NOMO-1 (cell line): ENCODE results near the gene GPX5.
"Not testable (repeated sequence)": the region's sequence is repeated elsewhere in the genome, so short reads cannot be mapped to it uniquely, and the experiment has no call there.

ENCODE experiments used
- DNase-seq, 2 experiments: peaks; one replicate each; lab custom pipeline; 2025; ENCODE audit not compliant: unreplicated experiment in 2 of 2; lab: John Stamatoyannopoulos, UW

GPX5 gene

DNA sequence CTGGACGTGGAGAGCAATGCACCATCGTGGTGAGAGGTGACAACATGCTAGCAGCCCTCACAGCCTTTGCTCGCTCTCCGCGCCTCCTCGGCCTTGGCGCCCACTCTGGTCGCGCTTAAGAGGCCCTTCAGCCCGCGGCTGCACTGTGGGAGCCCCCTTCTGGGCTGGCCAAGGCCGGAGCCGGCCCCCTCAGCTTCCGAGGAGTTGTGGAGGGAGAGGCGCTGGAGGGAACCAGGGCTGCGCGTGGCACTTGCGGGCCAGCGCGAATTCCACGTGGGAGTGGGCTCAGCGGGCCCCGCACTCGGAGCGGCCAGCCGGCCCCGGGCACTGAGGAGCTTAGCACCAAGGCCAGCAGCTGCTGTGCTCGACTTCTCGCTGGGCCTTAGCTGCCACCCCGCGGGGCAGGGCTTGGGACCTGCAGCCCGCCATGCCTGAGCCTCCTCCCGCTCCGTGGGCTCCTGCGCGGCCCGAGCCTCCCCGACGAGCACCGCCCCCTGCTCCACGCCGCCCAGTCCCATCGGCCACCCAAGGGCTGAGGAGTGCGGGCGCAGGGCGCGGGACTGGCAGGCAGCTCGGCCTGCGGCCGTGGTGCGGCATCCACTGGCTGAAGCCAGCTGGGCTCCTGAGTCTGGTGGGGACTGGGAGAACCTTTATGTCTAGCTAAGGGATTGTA, 13.9 kb upstream of the GPX5 start:
- DNase-seq: no peak

DNA sequence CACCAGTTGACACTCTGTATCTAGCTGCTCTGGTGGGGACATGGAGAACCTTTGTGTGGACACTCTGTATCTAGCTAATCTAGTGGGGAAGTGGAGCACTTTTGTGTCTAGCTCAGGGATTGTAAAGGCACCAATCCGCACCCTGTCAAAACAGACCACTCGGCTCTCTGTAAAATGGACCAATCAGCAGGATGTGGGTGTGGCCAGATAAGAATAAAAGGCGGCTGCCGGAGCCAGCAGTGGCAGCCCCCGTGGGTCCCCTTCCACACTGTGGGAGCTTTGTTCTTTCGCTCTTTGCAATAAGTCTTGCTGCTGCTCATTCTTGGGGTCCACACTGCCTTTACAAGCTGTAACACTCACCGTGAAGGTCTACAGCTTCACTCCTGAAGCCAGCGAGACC, 13.3 kb upstream of the GPX5 start:
- not testable (repeated sequence) for DNase-seq

DNA sequence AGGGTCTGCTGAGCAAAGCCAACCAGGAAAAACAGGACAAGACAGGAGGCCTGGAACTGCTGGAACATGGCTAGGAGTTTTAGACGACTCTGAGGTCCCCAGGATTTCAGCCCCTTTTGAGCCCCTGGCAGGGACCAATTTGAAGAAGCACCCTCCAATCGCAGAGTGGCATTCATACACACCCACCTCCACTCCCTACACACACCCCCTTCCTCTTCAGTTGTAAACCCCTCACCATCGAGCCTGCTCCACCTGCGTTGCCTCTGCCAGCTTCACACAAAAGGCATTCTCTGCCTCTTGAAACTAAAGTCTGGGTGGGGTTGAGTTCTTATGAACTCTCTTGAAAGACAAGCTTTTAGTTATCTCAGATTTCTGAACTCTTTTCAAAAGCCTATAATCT, 10.0 kb upstream of the GPX5 start, which contains the start of gene GPX6:
Gene GPX6 (minus strand): TSS at position 118 of the 400 bp plus-strand sequence. CDS start 50 bp downstream, at position 68.
- DNase-seq: no peak

DNA sequence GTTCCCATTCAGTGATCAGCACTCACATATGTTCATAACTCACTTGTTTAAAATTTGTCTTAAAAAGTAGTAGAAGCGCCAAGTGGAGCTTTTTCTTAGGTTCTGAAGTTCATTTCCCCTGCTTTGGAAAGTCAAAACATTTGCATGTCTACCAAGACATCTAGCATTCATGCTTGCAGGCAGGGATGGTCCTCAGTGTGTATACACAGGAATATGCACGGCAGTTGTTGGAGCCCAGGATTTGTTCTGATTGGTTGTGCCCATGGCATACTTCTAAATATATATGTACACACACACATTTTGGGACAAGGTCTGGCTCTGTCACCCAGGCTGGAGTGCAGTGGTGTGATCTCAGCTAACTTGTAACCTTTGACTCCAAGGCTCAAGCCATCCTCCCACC, 7.7 kb upstream of the GPX5 start:
- no peak for DNase-seq

DNA sequence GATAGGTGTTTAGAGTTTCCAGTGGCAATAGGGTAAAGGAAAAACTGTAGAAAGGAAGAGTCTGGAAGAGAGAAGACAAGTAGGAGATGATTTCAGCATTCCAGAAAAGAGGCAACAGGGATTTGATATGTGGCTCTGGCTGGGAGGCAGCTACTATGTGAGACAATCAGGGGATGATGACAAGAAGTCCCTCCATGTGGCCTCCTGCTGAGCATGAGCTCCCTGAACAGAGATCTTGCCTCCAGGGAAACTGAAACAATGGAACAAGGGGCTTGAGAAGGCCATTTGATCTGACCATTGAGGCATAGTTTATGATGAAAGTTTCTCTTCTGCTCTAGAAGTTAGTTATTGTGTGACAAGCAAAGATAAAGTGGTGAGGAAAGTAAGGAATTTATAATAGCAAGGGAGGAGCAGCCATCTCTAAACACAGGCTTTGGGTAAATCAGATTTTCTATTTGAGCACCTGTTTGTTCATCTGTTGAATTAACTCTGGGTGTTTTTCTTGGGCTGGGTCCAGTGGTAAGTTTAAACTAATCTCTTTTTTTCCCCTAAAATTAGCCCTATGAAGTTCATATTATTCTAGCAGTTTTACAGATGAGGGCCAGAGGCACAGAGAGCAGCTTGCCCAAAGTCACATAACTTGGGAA, 3.0 kb upstream of the GPX5 start:
- DNase-seq: no peak

DNA sequence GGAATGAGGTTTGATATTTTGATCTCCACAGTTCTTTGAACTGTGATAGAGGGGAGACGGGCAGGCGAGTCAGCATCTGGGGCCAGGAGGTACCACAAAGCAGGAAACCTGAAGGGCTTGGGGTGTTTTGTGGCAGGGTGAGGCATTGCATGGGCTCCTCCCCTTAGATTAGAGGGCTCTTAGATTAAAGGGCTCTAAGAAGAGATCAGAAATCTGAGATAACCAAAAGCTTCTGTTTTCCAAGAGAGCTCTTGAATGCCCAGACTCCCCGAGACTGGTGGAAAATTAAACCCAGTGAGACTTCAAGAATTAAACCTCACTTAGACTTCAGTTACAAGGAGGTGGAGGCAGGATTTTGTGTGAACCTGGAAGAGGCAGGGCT, 2.4 kb upstream of the GPX5 start:
- DNase-seq: no peak

DNA sequence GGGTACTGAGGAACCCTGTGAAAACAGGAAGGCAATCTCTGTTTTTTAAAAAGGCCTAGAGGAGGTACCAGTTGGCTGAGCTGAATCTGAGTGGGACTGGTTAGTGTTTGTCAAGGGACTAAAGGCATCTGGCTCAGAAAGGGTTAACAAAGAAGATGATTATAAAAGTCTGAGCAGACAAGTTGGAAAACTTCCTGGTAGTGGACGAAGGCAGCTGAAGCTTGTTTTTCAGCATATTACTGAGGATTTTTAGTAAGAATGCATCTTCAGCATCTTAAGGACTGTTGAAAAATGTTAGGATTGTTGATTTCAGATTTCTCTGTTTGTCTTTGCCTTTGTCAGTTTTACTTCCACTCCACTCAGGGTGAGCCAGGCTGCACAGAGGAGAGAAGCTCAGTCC, 5.1 kb downstream of the GPX5 start:
- DNase-seq: no peak

DNA sequence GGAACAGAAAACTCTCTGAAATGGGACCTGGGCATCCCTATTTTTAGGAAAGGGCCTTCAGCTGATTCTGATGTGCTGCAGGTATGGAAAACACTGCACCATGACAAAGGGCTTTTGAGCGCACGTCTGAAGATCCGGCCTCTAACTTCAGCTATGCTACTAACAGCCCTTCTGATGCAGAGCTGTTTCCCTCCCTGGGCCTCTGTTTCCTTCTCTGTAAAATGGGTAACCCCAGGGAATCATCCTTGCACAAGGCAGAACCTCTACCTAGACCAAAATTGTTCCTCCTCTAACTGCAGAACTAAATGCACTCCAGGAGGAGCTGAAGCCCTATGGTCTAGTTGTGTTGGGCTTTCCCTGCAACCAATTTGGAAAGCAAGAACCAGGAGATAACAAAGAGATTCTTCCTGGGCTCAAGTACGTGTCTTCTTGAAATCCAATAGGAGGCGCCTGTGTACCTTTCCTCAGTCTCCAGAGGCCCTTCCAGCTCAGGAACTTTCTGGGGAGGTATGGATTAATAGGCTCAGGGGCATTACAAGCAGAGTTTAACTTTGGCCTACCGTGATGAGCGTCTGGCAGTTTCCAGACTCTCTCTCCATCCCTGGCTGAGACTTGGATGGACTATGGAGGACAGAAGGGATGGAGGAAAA, 5.9 kb downstream of the GPX5 start:
- DNase-seq: no peak

DNA sequence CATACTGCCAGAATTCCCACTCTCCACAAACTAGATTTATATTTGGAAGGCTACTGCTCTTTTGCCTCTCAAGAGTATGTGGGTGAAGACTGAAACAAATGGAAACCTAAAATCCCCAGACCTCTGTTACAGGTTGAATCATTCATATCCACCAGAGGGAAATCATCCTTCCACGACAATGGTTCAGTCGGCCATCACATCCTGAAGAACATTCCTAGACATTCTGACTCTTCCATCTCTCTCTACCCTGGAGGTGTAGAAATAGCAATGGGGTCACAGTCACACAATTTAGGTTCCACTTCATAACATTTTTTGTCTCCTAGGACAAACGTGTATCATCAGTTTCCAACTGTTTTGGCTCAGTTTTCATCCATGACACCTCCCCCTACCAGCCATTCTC, 8.6 kb downstream of the GPX5 start:
- DNase-seq: no peak

DNA sequence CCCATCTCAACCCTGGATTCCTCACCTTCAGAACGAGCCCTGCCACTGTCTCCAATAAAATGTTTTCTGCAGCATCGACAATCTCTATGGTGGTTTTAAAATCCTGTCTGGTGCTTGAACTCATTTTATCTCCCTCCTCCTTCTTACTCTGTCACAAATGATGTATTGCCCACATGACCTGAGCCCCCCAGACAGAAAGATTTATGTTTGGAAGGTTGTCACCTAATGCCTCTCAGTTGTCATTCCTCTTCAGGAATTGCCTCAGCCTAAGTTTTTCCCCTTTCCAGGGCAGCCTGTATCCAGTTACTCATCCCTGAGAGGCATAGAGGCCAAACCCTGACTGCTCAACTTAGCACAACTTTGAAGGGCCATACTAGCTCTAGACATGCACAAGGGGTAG, 9.2 kb downstream of the GPX5 start:
- DNase-seq: no peak

DNA sequence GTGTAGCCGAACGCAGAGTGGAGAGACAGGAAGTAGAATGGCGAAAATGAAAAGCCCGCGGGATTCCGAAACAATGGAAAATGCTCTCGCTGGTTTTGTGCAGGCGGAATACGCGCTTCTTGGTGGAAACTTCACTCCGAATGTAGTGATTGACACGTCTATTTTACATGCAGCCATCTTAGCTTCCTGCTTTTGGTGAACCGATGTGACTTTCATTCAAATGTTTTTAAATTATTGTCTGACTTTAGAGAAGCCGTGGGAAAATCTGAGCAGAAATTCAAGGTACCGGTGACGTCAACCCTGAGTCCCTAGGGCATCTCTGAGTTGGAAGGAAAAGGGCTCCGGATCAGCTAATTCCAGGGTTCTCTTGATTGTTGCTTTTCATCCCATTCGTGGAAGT, 11.4 kb downstream of the GPX5 start:
- DNase-seq: no peak

DNA sequence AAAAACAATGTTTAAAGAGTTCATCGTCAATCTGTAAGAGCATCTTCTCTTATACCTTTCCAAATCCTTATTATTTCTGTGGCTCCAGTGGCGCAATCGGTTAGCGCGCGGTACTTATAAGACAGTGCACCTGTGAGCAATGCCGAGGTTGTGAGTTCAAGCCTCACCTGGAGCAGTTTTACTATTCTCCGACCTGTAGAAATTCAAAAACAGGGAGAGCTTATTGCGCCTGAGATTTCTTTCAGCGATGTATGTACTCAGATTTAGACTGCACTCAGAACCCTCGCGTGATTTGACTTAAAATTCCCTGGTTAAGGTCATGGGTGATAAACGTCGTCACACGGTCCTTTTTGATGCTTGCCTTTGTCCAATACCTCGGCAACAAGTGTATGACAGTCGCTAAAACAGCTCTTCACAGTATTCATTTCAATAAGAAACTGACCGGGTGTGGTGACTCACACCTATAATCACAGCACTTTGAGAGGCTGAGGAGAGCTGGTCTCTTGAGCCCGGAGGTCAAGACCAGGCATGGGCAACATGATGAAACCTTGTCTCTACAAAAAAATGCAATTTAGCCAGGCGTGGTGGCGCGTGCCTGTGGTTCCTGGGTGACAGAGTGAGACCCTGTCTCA, 11.9 kb downstream of the GPX5 start:
- DNase-seq: no peak

DNA sequence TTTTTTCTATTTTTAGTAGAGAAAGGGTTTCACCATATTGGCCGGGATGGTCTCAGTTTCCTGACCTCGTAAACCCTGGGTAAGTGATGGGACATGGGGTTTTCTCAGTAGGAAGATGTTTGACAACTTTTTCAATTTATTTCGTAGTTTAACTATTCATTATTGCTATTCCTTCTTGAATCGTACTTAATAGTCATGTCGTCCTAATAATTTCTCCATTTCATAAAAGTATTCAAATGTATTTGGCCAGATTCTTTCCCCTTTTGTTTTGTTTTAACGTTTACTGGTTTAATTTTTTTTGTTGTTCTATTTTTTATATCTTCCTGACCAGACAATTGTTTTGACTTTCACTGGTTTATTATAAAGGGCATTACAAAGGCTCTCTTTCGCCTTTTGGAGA, 16.3 kb downstream of the GPX5 start:
- DNase-seq: no peak

DNA sequence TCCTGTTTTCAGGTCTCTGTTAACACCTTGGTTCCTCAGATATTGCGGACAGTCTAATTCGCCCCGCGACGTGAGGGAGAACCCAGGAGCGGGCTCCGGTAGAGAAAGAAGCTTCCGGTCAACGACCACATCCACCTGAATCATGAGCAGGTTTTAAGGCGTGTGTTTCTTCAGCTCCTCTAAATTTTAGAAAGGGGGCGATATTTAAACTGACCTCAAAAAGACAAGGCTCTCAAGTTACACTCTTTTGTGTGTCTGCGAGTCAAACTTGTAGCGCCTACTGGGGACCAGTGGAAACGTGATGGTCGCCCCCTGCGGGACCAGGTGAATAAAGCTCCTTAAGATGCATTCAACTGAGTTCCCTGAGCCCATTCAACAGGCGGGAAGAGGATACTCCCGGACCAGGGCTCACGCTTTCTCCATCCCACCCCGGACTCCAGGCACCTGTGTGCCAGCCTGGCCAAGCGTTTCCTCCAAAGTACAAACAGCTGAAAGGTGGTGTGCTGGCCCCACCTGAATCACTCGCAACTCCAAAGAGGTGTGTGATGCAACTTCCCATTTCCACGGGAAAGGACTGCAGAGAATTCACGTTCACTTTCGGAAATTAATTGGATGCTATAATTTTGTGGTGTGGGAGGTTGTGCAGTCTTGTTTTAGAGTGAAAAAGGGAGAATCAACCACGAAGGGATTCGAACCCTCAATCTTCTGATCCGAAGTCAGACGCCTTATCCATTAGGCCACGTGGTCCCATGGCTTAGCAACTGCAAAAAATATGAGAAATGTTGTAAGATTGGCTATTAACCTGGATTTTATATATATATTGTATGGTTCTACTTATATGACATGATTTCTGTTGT, 17.0 kb downstream of the GPX5 start:
- peak; percentile 54 to 55 for DNase-seq

DNA sequence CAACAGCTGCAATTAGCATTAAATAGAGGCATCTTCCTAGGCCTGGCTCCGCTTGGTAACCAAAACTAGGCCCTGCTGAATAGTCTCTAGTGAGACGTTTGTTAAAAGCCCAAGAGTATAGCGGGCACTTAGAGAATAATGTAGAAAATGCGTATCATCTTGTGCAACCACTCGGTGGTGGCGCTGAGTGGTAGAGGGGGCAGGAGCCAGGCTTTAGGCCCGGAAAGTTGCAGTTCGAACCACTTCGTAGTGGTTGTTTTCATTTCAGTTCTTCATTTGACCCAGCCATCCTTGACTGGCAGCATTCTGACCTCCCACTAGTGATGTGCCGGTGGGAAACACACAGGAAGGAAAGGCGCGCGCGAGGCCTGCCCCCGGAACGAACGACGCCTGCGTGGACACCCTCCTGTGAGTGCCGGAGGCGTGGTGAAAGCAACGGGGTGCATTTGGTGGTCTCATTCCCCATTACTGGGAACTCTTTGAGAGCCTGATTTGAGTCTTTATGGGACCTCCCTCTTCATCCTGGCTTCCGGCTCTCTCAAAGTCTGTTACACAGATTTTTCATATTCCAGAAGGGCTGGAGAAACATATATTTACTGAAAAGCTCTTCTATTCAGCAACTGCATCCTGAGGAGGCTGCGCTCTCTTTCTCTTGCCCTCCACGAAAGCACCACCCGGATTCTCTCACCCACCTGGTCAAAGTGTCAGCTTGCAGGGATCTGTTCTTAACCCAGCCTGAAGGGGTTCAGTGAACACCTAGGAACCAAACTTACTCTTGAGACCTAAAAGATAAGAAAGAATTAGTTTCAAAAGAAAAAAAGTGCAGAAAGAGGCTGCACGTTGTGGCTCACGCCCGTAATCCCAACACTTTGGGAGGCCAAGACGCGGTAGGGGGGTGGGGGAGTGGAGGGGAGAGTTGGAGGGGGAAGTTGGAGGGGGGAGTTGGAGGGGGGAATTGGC, 18.2 kb downstream of the GPX5 start:
- peak; percentile 33 to 44 for DNase-seq

DNA sequence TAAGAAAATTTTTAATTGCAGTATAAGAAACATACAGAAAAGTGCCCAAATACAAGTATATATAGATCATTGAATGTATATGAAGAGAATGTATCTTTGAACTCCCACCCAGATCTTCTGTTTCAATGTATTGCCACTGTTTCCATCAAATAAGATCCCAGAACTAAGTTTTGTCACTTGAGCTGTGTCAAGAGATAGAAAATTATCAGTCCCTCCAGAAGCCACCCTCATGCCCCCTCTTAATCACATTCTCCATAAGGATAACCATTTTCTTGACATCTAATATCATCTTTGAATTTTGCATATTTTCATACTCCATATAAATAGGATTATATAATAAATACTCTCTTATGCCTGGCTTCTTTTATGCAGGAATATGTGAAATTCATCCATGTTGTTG, 20.3 kb downstream of the GPX5 start:
- DNase-seq: no peak

DNA sequence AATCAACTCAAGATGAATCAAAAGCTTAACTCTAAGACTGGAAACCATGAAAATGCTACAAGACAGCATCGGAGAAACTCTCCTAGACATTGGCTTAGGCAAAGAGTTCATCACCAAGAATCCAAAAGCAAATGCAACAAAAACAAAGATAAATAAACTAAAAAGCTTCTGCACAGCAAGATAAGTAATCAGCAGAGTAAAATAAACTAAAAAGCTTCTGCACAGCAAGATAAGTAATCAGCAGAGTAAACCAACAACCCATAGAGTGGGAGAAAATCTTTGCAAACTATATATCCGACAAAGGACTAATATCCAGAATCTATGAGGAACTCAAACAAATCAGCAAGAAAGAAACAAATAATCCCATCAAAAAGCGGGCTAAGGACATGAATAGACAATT, 21.3 kb downstream of the GPX5 start:
- DNase-seq: not testable (repeated sequence)

DNA sequence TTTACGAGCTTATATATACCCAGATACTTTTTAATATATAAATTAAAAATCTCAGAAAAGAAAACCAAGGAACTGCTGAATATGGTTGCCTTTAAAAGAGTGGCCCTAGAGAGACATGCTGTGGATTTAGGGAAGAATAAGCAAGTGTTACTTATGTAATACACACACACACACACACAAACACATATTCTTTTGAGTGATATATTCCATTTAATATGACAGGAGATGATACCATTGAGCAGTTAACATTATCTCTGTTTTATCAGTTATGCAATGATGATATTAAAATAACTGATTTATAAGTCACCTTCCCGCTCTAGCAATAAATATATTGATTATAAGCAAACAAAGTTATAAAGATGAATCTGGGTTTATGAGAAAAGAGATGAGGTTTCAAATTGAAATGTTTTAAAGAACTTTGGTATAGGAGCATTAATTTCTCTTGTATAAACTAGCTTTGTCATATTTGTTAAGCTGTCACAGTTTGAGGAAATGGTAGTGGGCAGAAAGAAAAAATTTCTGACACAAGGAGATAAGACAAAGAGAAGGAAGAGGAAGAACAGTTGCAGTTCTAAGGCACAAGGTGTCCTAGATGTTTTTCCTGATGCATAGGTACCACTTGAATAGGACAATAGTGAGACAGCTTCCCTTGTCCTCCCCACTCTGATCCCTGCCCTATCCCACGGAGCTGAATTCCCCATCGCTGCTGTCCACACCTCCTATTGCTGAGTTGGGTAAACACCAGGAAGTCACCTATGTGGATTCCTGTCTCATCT, 26.4 kb downstream of the GPX5 start:
- no peak for DNase-seq
